GM19455 (cell line): ENCODE results near the gene AGAP1.
"Not testable (repeated sequence)": the region's sequence is repeated elsewhere in the genome, so short reads cannot be mapped to it uniquely, and the experiment has no call there.

Experiments used
- ATAC-seq: cut with Tn5 transposase; IDR thresholded peaks from one replicate; pipeline ENCODE4 v1.9.1; 2021; ENCODE audit not compliant: unreplicated experiment

The AGAP1 gene

GRCh38 chr2:235928751-235929370, 435.0 kb downstream of the AGAP1 start:
- ATAC-seq = no peak

GRCh38 chr2:235930701-235931100, 436.9 kb downstream of the AGAP1 start:
- no peak for ATAC-seq

- ATAC-seq = no peak
Observed at GRCh38 chr2:235931676-235932075, 437.8 kb downstream of the AGAP1 start.

GRCh38 chr2:235934059-235934773, 440.4 kb downstream of the AGAP1 start:
- ATAC-seq = no peak

- no peak for ATAC-seq
Observed at GRCh38 chr2:235934774-235935484, 441.1 kb downstream of the AGAP1 start.

GRCh38 chr2:235935773-235936172, 441.9 kb downstream of the AGAP1 start:
- ATAC-seq = no peak

GRCh38 chr2:235936493-235936892, 442.6 kb downstream of the AGAP1 start:
- ATAC-seq = no peak

- ATAC-seq = no peak
Observed at GRCh38 chr2:235937087-235937486, 443.2 kb downstream of the AGAP1 start.

- no peak for ATAC-seq
Observed at GRCh38 chr2:235937526-235937925, 443.7 kb downstream of the AGAP1 start.

- no peak for ATAC-seq
Observed at GRCh38 chr2:235937936-235938335, 444.1 kb downstream of the AGAP1 start.

GRCh38 chr2:235938611-235939010, 444.8 kb downstream of the AGAP1 start:
- no peak for ATAC-seq

- no peak for ATAC-seq
Observed at GRCh38 chr2:235939471-235939870, 445.6 kb downstream of the AGAP1 start.

- ATAC-seq = no peak
Observed at GRCh38 chr2:235940330-235940729, 446.5 kb downstream of the AGAP1 start.

- no peak for ATAC-seq
Observed at GRCh38 chr2:235944591-235944990, 450.7 kb downstream of the AGAP1 start.

- no peak for ATAC-seq
Observed at GRCh38 chr2:235945608-235946140, 451.8 kb downstream of the AGAP1 start.

- no peak for ATAC-seq
Observed at GRCh38 chr2:235946590-235946989, 452.7 kb downstream of the AGAP1 start.

GRCh38 chr2:235947055-235947454, 453.2 kb downstream of the AGAP1 start:
- ATAC-seq = not testable (repeated sequence)

- no peak for ATAC-seq
Observed at GRCh38 chr2:235949567-235950472, 456.0 kb downstream of the AGAP1 start.

GRCh38 chr2:235950473-235950809, 456.6 kb downstream of the AGAP1 start:
- no peak for ATAC-seq

GRCh38 chr2:235951493-235951892, 457.6 kb downstream of the AGAP1 start:
- ATAC-seq = no peak

GRCh38 chr2:235951982-235952381, 458.1 kb downstream of the AGAP1 start:
- ATAC-seq = no peak
